MCF 10A (cell line): Measurements from ENCODE around the gene ATRIP. TPM values are rescaled to one million over a fixed set of nuclear protein-coding genes. Genes with fewer than 3 reads are reported as not detected.

ENCODE experiments used
- BruUV-seq: library from RNA; stranded (reverse); fragments of 400-500 nt; replicated peaks from 2 replicates; lab custom pipeline; 2021; lab: Mats Ljungman, UMichigan
- CTCF ChIA-PET: fragments of 300-600 bp; sonication (Branson Sonifier 250); formaldehyde crosslinking; extraction: SDS; loops from one replicate; lab custom pipeline; 2021; ENCODE audit warnings: antibody characterized with exemption, inconsistent platforms; lab: Yijun Ruan, JAX
- POLR2A ChIA-PET: fragments of 300-600, 350-650 bp; sonication (Branson Sonifier 250); formaldehyde crosslinking; extraction: SDS; loops from one replicate; lab custom pipeline; 2020; ENCODE audit warnings: antibody characterized with exemption, inconsistent platforms; lab: Yijun Ruan, JAX
- DNase-seq: peaks from one replicate; pipeline ENCODE4 v3.0.0-alpha.2; 2018; ENCODE audit not compliant: unreplicated experiment
- H3K27ac Mint-ChIP-seq: one replicate; pipeline ENCODE4 v1.8.0; 2022; ENCODE audit warnings: mild to moderate bottlenecking, low read depth, mixed read lengths; ENCODE audit not compliant: unreplicated experiment
- H3K27me3 Mint-ChIP-seq: one replicate; pipeline ENCODE4 v1.8.0; 2022; ENCODE audit warnings: mixed read lengths; ENCODE audit not compliant: insufficient read depth, unreplicated experiment
- H3K36me3 Mint-ChIP-seq: one replicate; pipeline ENCODE4 v1.8.0; 2022; ENCODE audit warnings: mild to moderate bottlenecking, moderate library complexity, mixed read lengths; ENCODE audit not compliant: insufficient read depth, unreplicated experiment
- H3K4me1 Mint-ChIP-seq: one replicate; pipeline ENCODE4 v1.8.0; 2022; ENCODE audit warnings: mixed read lengths; ENCODE audit not compliant: insufficient read depth, unreplicated experiment
- H3K4me3 Mint-ChIP-seq: one replicate; pipeline ENCODE4 v1.8.0; 2022; ENCODE audit warnings: mild to moderate bottlenecking, moderate library complexity, mixed read lengths; ENCODE audit not compliant: unreplicated experiment
- H3K9me3 Mint-ChIP-seq: one replicate; pipeline ENCODE4 v1.8.0; 2022; ENCODE audit warnings: mixed read lengths; ENCODE audit not compliant: unreplicated experiment
- CTCF ChIP-seq: fragments of 200-600 bp; IDR thresholded peaks from one replicate; pipeline ENCODE4 v1.8.0; 2022; ENCODE audit warnings: antibody characterized with exemption, mild to moderate bottlenecking; ENCODE audit not compliant: unreplicated experiment
- intact Hi-C: fragments of 100-400 bp; cut with micrococcal nuclease; formaldehyde crosslinking; loops from 2 replicates; pipeline ENCODE4 v1.14.1; 2022
- total RNA-seq: library from RNA; stranded (reverse); gene quantifications from 2 replicates; pipeline ENCODE4 v1.2.3, GENCODE V29; 2022

The ATRIP gene
- total RNA-seq, 1 experiment from 2014 or later: 8.6 TPM

DNA sequence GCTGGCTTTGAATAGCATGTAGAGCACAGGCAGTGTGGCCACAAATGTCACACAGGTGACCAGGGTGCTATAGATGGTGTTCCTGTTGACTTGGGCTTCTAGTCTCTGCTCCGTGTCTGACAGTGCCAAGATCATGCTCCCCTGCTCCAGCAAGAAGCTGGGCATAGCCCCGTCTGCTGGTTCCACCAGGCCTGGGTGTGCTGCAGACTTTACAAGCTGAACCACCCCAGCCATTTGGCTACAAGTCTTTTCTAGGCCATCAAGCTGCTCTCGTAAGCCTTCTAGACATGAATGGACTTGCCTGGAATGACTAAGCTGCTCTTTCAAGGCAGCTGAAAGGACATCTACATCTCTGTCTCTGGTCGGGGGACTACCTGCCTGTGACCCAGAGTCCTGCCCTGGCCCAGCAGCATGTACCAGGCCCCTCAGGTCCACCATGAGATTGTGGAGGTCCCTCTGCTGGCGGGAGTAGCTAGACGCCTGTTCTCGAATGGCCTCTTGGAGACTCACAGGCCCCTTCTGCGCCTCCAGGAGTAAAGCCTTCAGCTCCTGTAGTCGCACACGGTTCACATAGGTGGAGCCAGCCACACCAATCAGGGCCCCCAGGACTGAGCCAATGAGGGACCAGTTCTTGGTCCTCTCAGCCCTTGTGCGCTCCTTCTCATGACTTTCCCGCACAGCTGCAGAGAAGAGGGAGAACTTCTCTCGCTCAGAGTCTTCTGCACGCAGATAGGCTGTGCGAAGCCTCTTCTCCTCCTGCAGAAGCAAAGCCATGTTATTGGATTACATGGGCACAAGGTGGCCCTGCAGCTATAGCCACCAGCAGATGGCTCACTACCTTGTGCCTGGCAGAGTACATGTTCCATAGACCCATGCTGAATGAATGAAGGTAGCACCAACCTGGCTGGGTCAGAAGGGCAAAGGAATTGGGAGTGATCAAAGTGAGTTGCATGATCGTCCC, 13.8 kb upstream of the ATRIP start:
- TF ChIP-seq CTCF: peak; percentile 16
- ChIA-PET CTCF (interaction anchor here (0.6 to 10.7 kb wide), 10 partner anchors 8 to 1518 kb away, joined by 3 to 647 read pairs (median 38); no protein-coding TSS in a partner anchor), POLR2A (interaction anchor here (0.6 to 20.2 kb wide), 29 partner anchors 8 to 1292 kb away, joined by 3 to 749 read pairs (median 5); partner anchors contain the start of genes ATRIP, CELSR3, NME6 and SLC26A6)
- BruUV-seq: no TSS peak
- H3K4me1 Mint-ChIP-seq: peaks cover 51% of the 10 kb centered on the region
- peaks cover 33% of the 10 kb centered on the region for H3K36me3 Mint-ChIP-seq
- DNase-seq: peak; percentile 90
- H3K4me3 Mint-ChIP-seq: peak overlapping the region; percentile 99
- intact Hi-C loops: no loop called here
- H3K27me3 Mint-ChIP-seq: no peaks in the 10 kb centered on the region
- peak overlapping the region; percentile 98 for H3K27ac Mint-ChIP-seq
- no peaks in the 10 kb centered on the region for H3K9me3 Mint-ChIP-seq

DNA sequence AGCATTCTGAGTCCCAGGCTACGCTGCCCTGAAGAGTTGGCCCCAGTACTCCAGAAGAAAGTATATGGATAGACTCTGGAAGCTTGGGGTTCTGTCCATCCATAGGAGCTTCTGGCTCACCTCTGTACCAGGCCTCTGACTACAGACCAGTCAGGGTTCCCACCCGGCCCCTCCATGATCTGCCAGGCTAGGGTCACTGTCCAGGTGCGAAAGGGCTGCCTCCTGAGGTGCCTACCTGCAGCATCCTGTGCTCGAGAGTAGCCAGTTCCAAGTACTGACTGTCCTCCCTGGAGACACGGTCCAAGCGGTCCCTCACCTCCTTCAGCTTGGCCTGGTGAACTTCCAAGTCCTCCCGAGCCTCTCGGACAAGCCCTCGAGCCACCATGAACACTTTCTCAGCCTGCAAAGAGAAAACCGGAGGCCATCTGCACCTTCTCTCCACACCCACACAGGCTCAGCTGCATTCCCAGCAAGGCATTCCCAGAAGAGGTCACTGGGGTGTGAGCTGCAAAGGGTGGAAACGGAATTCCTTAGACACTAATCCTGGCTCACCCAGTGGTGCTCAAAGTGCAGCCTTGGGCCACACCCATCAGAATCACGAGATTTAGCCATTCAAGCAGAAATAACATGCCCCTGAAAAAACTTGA, 12.9 kb upstream of the ATRIP start:
- Mint-ChIP-seq H3K36me3 (peaks cover 37% of the 10 kb centered on the region), H3K4me1 (peaks cover 52% of the 10 kb centered on the region), H3K4me3 (peak overlapping the region; percentile 99), H3K27ac (peak overlapping the region; percentile 98), H3K27me3 (no peaks in the 10 kb centered on the region), H3K9me3 (no peaks in the 10 kb centered on the region)
- peak; percentile 74 for DNase-seq
- intact Hi-C loops: no loop called here
- ChIA-PET POLR2A (interaction anchor here (0.6 to 20.2 kb wide), 25 partner anchors 8 to 1293 kb away, joined by 3 to 749 read pairs (median 6); partner anchors contain the start of genes ATRIP, CDC25A, CELSR3 and NME6), CTCF (interaction anchor here (0.7 to 10.7 kb wide), 17 partner anchors 9 to 241 kb away, joined by 3 to 647 read pairs (median 6); partner anchors contain the start of genes ATRIP and PFKFB4)
- BruUV-seq: TSS peak; percentile 70
- no peak for TF ChIP-seq CTCF

- H3K27ac Mint-ChIP-seq: peak overlapping the region; percentile 98
Observed at GRCh38 chr3:48434591-48435222, 11.8 kb upstream of the ATRIP start.

More at GRCh38 chr3:48434591-48435222, 11.8 kb upstream of the ATRIP start:
- Mint-ChIP-seq H3K4me1 (peaks cover 59% of the 10 kb centered on the region), H3K4me3 (peak overlapping the region; percentile 99), H3K27me3 (no peaks in the 10 kb centered on the region), H3K36me3 (peaks cover 36% of the 10 kb centered on the region), H3K9me3 (no peaks in the 10 kb centered on the region)
- no TSS peak for BruUV-seq
- no peak for DNase-seq
- ChIA-PET POLR2A (interaction anchor here (0.6 to 20.2 kb wide), 15 partner anchors 11 to 247 kb away, joined by 3 to 749 read pairs (median 6); partner anchors contain the start of genes ATRIP, CDC25A, NME6 and UQCRC1), CTCF (interaction anchor here (0.6 to 10.7 kb wide), 18 partner anchors 10 to 445 kb away, joined by 3 to 647 read pairs (median 9); partner anchors contain the start of genes ATRIP, NME6 and PFKFB4)
- TF ChIP-seq CTCF: no peak
- intact Hi-C loops: no loop called here
